ENCODE data around the gene ERMN.
A peak's percentile ranks its signal among the peaks of the same experiment; 100 is the strongest.

ERMN gene

GRCh38 chr2:157329524-157329923 lies 3.9 kb upstream of the ERMN start:
- no peak for DNase-seq (ENCODE audit: low spot score)

GRCh38 chr2:157327621-157328500 lies 2.2 kb upstream of the ERMN start:
- DNase-seq (ENCODE audit: low spot score) = peak; percentile 76

- DNase-seq (ENCODE audit: low spot score) = no peak
Measured at GRCh38 chr2:157327200-157327599, 1.6 kb upstream of the ERMN start.

GRCh38 chr2:157326698-157327097 lies 1.1 kb upstream of the ERMN start:
- DNase-seq (ENCODE audit: low spot score) = no peak

GRCh38 chr2:157324331-157324843 lies 1.2 kb downstream of the ERMN start:
- DNase-seq (ENCODE audit: low spot score) = no peak

GRCh38 chr2:157322432-157322831 lies 3.2 kb downstream of the ERMN start:
- no peak for DNase-seq (ENCODE audit: low spot score)

- no peak for DNase-seq (ENCODE audit: low spot score)
Measured at GRCh38 chr2:157321466-157321865, 4.2 kb downstream of the ERMN start.

- no peak for DNase-seq (ENCODE audit: low spot score)
Measured at GRCh38 chr2:157320409-157320808, 5.2 kb downstream of the ERMN start.

GRCh38 chr2:157319795-157320194 lies 5.8 kb downstream of the ERMN start:
- DNase-seq (ENCODE audit: low spot score) = no peak

GRCh38 chr2:157318884-157319283 lies 6.7 kb downstream of the ERMN start:
- DNase-seq (ENCODE audit: low spot score) = no peak

- DNase-seq (ENCODE audit: low spot score) = no peak
Measured at GRCh38 chr2:157315901-157316300, 9.7 kb downstream of the ERMN start.

GRCh38 chr2:157312866-157313486 lies 12.6 kb downstream of the ERMN start:
- no peak for DNase-seq (ENCODE audit: low spot score)

GRCh38 chr2:157311706-157312105 lies 13.9 kb downstream of the ERMN start:
- DNase-seq (ENCODE audit: low spot score) = no peak

- DNase-seq (ENCODE audit: low spot score) = no peak
Measured at GRCh38 chr2:157309878-157310277, 15.7 kb downstream of the ERMN start.

- peak; percentile 12 for DNase-seq (ENCODE audit: low spot score)
Measured at GRCh38 chr2:157307021-157307420, 18.6 kb downstream of the ERMN start.

- DNase-seq (ENCODE audit: low spot score) = no peak
Measured at GRCh38 chr2:157305723-157306110, 19.9 kb downstream of the ERMN start.

- DNase-seq (ENCODE audit: low spot score) = no peak
Measured at GRCh38 chr2:157304811-157305722, 20.6 kb downstream of the ERMN start.

GRCh38 chr2:157303612-157304011 lies 22.0 kb downstream of the ERMN start:
- DNase-seq (ENCODE audit: low spot score) = no peak

- peak; percentile 41 for DNase-seq (ENCODE audit: low spot score)
Measured at GRCh38 chr2:157302492-157303099, 23.0 kb downstream of the ERMN start.

GRCh38 chr2:157301307-157301706 lies 24.3 kb downstream of the ERMN start:
- no peak for DNase-seq (ENCODE audit: low spot score)

GRCh38 chr2:157296958-157297357 lies 28.7 kb downstream of the ERMN start:
- DNase-seq (ENCODE audit: low spot score) = no peak

- no peak for DNase-seq (ENCODE audit: low spot score)
Measured at GRCh38 chr2:157296490-157296889, 29.1 kb downstream of the ERMN start.
